GM21447 (cell line): ENCODE measurements around the gene RASGRF2.

Source experiments
- ATAC-seq: cut with Tn5 transposase; IDR thresholded peaks from one replicate; pipeline ENCODE4 v1.9.1; 2021; ENCODE audit not compliant: unreplicated experiment

RASGRF2 gene

DNA sequence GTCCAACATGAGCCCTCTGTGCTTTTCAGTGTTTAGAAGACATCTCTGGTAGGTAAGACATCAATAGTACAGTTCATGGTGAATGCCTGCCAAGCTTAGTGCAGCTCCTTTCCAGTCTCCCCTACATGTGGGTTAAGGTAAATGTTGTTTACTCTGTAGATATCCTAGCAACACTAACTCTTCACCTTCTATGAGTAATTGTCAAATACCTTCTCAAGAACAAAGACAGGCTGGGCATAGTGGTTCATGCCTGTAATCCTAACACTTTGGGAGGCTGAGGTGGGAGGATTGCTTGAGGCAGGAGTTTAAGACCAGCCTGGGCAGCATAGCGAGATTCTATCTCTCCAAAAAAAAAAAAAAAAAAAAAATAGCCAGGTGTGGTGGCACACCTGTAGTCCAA is 18.7 kb upstream of the RASGRF2 start:
- ATAC-seq: no peak

DNA sequence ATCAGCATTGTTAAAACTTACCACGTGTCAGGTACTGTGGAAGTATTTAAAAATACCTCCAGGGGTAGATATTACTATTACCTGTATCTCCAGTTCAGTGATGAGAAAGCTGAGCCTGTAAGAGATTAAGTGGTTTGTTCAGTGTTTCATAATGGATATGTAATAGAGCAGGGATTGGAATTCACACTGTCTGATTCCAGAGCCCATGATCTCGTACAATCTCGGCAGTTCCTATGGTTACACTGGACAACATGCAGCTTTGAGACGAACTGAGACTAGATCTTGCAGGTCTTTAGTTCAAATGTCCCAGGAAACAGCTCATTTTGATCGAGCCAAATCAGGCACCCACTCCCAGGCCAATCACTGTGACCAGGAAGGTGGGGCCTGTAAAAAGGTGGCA is 8.8 kb upstream of the RASGRF2 start:
- no peak for ATAC-seq

DNA sequence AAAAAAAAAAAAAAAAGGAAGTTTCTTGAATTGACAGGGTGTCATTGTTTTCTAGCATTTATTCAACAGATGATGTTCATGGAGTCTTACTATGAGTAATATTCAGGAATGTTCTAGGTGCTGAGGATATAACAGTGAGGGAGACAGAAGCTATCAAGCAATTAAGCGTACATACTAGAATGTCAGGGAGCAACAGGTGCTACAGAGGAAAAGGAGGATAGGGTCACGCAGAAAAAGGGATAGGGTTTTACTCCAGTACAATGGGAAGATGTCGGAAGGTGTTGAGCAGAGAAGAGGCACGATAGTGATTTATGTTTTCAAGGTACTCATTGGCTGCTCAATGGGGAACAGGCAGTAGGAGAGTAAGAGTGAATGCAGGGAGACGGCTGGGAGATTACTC is 6.6 kb upstream of the RASGRF2 start:
- ATAC-seq: no peak

DNA sequence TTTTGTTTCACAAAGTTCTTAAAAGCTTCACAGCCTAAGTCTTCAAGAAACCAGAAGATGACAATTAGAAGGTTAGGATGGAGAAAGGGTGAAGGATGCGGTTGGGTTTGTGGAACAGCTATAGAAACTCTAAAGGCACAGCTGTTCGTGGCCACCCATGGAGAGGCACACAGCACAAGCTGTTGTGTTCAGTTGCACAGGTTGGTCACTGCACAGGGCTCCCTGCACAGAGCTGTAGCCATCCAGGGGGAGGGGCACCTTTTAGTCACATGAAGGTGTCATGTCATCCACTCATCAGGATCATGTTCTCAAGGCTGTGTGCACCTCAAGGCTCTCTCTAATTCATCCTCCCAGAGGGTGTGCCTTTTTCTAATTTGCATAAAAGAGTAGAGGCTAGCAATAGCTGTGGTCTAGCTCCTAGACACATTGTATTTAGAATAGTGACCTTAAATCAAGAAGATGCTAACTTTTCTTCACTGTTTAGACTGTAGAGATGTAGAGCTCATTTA is 5.0 kb upstream of the RASGRF2 start:
- ATAC-seq: no peak

DNA sequence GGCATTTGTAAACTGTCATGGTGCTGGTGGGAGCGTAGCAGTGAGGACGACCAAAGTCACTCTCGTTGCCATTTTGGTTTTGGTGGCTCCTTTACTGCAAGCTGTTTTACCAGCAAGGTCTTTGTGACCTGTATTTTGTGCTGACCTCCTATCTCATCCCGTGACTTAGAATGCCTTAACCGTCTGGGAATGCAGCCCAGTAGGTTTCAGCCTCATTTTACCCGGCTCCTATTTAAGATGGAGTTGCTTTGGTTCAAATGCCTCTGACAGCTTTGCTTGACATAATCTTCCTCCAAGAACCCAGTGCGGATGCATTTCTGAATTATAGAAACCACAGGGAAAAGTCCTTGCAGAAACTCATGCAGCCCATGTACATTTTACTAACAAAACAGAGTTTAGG is 3.9 kb upstream of the RASGRF2 start:
- ATAC-seq: no peak

DNA sequence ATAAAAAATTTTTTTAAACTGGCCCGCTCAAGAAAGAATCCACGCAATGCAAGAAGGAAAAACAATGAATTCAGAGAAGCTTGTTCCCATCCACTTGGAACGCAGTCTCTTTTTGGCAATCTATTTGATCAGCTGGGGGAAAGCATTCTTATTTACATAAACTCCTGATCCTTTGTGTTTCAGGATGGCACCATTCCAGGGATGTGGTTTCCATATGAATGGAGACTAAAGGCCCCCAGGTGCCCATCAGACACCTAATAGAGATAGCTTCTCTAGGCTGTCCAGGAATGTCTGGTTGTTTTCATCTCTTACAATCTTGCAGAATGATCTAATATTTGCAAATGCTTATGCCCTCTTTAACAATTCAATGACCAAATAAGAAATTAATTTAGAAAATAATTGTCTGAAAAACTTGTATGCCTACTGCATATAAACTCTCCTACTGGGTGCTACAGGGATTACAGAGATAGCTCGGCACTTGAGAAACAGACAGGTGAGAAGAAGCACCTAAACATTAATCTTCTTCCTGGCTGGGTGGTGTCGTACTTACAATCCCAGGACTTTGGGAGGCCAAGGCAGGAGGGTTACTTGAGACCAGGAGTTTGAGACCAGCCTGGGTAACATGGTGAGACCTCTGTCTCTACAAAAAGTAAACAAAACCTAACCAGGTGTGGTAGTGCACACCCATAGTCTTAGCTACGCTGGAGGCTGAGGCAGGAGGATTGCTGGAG is 3.0 kb upstream of the RASGRF2 start:
- no peak for ATAC-seq

DNA sequence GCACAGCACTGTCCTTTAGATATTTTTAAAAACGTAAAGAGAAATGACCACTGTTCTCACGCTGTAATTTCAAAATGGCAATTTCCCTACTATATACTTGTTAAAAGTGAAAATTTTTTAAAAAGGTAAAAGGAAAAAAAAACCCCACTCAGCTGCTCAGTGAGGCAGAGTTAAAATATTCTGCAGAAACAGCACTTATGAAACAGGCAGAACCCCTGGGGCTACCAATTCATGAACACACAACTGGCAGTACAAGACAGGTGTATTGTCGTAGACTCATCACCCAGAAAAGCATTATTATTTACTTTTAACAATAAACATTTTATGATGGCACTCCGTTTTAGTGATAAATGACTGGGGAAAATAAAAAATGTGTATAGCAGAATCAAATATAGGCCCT is 1.5 kb upstream of the RASGRF2 start:
- no peak for ATAC-seq

DNA sequence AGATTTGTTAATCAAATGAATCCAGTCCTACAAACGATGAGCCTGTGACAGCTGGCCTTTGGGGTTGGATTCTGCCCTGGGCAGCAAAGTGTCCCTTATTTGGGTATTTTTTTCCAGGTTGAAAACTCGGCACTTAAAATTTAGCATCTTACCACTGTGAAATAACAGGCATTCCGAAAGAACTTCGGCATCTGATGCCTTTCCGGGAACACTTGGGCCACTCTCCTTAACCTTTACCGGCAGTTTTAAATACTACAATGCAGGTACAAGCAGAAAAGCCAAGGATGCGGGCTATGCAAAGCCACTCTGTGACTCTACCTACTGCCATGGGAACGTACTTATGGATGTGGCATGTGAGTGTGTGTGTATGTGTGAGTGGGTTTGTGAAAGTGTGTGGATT is 1.0 kb upstream of the RASGRF2 start:
- ATAC-seq: no peak

DNA sequence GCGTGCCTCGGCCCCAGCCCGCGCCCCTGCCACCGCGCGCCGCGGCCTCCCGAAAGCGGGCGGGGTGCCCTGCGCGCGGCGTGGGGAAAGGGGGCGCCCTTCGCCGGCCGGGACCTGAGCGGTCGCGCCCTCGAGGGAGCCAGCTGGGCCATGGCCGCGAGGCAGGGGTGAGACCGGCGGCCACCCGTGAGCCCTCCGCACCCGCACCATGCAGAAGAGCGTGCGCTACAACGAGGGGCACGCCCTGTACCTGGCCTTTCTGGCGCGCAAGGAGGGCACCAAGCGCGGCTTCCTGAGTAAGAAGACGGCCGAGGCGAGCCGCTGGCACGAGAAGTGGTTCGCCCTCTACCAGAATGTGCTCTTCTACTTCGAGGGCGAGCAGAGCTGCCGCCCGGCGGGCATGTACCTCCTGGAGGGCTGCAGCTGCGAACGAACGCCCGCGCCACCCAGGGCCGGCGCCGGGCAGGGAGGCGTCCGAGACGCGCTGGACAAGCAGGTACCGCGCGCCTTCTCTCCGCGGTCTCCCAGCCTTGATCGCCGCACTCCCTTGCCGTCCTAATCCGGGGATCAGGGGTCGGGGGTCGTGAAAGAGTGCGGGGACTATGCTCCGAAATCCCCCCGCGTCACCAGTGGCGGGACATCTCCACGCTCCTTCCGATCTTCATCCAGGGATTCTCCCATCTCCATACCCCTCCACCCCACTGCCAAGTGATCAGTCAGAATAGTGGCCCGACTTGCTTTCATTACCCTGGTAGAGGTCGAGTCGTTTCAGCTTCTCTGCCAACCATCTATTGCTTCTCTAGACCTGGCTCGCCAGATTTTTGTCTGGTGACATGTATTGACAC is 590 bp downstream of the RASGRF2 start:
- ATAC-seq: no peak

DNA sequence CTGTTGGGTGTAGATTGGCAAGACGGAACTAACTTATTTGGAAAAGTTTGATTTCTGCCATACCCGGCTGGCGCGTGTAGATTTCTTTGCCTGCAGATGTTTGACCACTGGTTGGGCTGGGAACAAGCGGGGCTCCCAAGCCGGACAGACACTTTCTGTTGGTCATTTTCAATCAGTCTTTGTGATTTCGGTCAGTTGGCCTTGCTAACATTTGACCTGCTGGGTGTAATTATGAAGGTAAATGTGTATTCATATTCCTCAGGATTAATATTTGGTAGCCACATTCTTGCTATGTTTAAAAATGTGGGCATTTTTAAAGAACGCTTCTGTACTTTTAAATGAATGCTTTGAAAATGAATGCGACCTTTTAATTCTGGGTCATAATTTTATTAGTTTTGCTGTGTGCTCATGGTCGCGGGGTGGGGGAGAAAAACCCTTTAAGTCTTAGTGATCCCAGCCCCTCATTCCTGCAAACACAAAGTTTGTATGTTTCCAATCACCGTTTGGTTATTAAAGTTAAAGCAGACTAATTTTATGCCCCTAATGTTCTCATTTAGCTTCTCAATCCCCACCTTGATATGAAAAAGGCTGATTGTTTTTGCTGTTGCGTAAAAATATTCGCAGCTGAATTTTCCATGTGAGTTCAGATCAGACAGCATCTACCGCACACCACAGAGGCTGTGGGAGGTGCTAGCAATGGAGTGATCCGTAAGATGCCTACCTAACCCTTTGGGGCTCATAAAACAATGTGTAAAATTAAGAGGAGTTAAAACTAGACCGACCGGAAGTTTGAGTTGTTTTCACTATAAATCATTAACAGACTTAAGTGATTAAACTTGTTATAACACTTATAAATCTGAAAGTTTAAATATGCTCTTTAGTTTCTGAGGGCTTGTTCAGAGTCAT is 1.5 kb downstream of the RASGRF2 start:
- no peak for ATAC-seq

DNA sequence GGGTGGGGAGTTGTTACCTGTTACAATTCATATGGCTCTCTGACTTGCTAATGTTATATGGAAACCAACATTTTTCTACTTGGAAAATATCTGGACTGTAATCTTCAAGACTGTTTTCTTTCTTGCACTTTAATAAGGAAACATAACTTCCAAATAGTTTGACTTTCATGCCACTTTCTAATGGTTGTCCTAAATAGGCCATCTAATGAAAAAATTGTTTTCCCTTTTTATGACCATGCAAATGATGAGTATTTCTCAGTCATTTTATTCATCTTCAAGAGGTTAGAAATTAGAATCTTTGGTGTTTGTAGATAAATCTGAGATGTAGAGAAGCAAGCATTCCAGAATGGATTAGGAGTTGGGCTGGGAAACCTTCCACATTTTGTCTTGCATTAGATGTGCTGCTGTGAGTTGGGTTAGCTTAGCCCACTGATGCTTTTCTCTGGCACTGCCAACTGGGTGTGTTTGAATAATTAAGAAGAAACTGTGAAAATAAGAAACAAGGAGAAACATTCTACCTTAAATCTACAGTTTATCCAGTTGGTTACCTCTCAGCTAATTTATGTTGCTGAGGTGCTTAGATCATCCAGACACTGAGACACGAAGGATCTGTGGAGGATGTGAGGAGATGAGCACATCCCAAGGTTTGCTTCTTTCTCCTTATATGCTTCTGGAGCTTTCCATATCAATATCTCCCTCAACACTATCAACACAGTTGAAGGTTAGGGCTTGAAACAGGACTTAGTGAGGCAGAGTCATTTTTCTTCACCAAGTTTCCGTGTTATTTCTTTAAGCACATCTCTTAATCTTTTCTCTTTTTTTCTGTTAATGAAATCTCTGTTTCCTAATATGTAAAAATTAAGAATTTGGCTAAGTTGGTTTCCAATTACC is 2.7 kb downstream of the RASGRF2 start:
- ATAC-seq: no peak

DNA sequence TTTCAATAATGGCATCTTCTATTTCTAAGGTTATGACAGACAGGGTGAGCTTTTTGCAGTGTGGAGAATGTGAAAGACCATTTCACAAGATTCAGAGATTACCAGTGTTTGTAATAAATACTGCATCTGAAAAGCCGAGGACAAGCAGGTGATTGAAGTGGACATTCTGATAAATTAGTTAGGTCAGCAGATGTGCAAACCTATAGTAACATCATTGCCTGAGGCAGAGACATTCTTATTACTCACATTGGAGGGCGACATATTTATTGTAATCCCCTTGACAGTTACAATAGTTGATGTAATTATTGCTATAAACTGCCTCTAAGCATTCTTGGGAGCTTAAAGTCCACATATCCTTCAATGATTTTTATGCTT is 3.3 kb downstream of the RASGRF2 start:
- no peak for ATAC-seq

DNA sequence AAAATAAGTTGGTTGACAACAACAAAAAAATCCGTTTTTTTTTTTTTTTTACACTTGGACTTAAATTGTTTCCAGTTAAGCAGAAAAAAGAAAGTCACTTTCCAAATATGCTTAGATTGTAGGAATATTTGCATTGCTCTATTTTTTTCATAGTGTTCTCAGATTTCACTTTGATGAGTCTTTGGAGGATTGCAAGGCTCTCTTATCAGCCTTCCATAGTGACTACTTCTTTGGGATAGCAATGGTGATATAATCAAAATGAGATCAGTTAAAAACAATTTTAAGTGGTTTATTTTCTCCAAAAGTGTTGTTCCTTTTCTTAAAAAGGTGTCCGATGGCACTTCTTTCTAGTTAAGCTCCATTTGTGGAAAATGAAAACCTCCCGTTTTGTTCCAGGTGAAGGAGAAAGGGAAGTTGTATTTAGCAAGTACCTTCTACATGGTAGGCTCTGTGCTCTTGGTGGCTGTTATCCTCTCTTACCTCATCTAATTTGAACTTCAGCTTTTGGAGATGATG is 3.9 kb downstream of the RASGRF2 start:
- ATAC-seq: no peak

DNA sequence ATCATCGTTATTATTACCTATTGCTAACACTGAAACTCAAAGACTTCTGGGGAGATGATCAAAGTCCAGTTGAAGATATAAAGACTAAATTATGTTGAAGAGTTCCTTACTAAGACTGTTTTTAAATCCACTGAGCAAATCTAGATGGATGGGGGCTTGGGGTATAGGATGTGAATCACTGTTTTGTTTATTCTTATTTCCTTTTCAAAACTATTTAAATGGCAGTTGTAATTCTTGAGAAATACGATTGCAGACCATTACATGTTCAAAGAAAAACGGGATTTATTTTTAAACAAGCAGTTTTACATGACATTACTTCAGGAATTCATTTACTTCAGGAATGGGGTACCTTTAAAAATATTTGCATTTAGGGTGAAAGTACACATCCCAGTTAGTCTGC is 4.3 kb downstream of the RASGRF2 start:
- ATAC-seq: no peak

DNA sequence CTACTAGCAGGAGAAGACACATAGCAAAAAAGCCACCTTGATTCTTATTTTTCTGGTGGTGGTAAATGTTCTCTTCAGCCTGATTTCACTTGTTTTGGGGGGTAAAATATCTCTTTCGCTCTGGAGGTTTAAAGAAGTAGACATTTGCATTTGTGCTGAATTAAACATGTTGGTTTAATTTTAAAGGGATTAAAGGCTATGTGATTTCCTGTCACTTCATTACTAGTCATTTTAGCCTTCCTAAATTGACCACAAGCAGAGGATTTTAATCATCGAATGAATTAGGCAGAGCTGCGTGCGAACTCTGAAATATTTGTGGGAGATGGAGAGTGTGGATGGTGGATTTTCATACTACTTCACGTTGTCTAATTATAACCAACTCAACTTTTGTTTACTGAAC is 4.8 kb downstream of the RASGRF2 start:
- ATAC-seq: no peak

DNA sequence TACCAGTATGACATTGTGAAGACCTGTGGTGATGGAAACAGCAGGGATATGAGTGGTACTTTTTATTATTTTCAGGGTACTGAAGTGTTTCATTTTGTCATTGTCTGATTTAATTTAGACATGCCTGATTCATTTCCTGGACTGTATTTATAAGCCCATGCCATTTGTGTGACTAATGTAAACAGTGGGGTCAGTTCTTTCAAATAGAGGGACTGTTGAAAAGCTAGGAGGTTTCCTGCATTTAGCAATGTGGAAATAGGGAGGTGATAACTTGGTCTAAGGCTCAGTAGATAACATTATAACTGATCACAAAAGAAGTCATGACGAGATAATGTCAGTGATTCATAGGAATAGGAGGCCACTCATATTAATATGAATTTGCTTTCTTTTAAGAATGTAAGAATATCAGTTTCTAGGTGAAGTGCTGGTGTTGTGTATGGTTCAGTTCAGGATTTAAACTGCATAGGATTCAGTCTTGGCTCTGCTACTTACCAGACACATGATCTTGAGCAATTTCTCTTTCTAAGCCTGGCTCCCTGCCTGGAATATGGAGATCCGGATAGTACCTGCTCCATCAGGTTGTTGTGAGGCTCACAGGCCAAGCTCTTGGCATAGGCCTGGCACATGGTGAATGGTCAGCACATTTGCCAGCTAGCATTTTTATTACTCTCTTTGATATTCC is 7.5 kb downstream of the RASGRF2 start:
- ATAC-seq: no peak

DNA sequence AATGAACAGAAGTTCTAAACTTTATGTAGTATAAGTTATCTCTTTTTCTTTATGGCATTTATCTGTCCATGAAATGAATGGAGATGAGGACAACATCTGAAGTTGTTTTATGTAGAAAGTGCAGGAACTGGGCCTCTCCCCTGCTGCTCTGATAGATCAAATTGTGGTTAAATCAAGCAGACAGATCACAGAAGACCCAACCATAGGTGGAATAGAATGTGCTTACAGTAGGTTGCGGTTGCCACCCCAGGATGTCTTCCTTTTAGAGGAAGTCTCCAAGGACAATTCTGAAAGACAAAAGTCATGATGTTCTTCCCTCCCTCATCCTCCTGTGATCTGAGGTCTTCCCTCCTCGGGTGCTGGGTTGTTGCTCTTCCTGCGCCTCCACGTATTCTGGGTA is 12.9 kb downstream of the RASGRF2 start:
- no peak for ATAC-seq

DNA sequence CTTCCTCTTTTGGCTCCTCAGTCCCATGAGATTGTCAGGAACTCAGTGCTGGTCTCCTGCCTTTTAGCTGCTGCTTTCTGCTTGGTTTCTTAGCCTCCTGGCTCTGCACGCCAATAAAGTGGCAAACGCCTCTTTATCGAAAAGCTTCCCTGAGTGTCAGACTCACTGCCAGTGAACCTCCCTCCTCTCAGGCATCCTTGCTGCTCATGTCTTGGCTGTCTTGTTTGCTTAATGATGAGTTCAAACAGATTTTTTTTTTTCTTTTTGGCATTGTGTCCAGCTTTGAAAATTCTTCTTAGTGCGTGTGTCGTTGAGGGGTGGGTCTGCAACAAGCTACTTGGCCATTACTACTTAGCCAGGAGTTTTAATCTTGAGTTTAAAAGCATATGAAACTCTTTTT is 14.9 kb downstream of the RASGRF2 start:
- ATAC-seq: no peak

DNA sequence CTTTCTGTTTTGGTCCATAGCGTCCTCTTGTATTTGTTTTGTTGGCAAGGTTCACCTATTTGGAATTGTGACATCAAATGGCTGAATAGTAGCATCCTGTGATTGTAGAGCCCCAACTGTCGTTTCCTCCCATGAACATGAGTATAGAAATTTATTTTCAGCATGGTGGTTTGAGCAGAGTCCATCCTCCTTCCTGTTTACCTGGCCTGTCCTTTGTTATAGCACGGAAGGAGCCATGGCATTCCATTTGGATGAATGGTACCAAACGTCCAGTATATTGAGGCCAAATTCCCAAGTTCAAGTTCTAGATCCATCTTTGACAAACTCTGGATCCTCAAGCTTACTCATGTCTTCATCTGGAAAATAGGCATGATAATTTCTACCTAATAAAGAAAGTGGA is 16.8 kb downstream of the RASGRF2 start:
- ATAC-seq: no peak

DNA sequence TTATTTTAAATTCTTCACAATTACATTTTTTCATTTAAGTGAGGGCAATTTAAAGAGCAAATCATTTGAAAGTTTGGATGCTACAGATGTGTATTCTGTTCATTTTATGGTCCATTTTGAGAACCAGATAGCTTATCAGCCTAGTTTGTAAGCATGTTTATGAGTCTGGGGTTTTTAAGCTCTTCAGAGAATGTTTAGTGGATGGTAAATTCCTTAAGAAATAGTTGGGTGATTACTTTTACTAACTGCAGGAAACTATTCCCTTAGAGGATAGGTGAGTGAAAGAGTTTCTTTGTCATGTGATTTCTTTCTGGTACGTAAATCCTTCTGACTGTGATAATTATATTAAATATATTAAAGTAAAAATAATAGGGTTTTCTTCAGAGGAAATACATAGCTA is 17.6 kb downstream of the RASGRF2 start:
- no peak for ATAC-seq
